OCI-LY7 (cell line): ENCODE data around the gene LDHD. TPM values are rescaled to one million over a fixed set of nuclear protein-coding genes. Genes with fewer than 3 reads are reported as not detected.
"Not testable (repeated sequence)": the region's sequence is repeated elsewhere in the genome, so short reads cannot be mapped to it uniquely, and the experiment has no call there.

ENCODE experiments used
- BruUV-seq: library from RNA; stranded (reverse); fragments of 400-500 nt; replicated peaks from 2 replicates; lab custom pipeline; 2021; lab: Mats Ljungman, UMichigan
- CTCF ChIA-PET: fragments of 300-600 bp; sonication (Branson Sonifier 250); formaldehyde crosslinking; loops from one replicate; lab custom pipeline; 2022; ENCODE audit warnings: antibody characterized with exemption; ENCODE audit not compliant: unreplicated experiment; lab: Charles Lee
- POLR2A ChIA-PET: fragments of 300-600 bp; sonication (Branson Sonifier 250); formaldehyde crosslinking; loops from one replicate; lab custom pipeline; 2022; ENCODE audit warnings: antibody characterized with exemption; lab: Charles Lee
- DNase-seq: peaks from one replicate; pipeline ENCODE4 v3.0.0-alpha.2; 2015; ENCODE audit warnings: low spot score
- H2AFZ ChIP-seq: fragments of 200-600 bp; sonication (generic), shearing (Covaris generic); 2 replicates; pipeline ENCODE4 v1.6.1; 2014; ENCODE audit warnings: mild to moderate bottlenecking, antibody characterized with exemption, low read length, moderate library complexity
- H3K27ac ChIP-seq: fragments of 200-600 bp; sonication (generic); 2 replicates; pipeline ENCODE4 v1.5.1; 2014; ENCODE audit warnings: mixed run types, low read depth, mild to moderate bottlenecking, moderate library complexity, low read length, inconsistent platforms; ENCODE audit not compliant: poor library complexity, severe bottlenecking
- H3K36me3 ChIP-seq: fragments of 200-600 bp; sonication (generic); 2 replicates; pipeline ENCODE4 v1.6.1; 2014; ENCODE audit warnings: mild to moderate bottlenecking, antibody characterized with exemption, low read length, moderate library complexity, mixed read lengths; ENCODE audit not compliant: insufficient read depth
- H3K4me1 ChIP-seq: fragments of 200-600 bp; sonication (generic); 2 replicates; pipeline ENCODE4 v1.5.1; 2014; ENCODE audit warnings: mild to moderate bottlenecking, low read length; ENCODE audit not compliant: insufficient read depth, poor library complexity, severe bottlenecking
- H3K4me2 ChIP-seq: fragments of 200-600 bp; sonication (generic); 2 replicates; pipeline ENCODE4 v1.6.1; 2014; ENCODE audit warnings: mild to moderate bottlenecking, low read length
- H3K4me3 ChIP-seq: fragments of 200-600 bp; sonication (generic); 2 replicates; pipeline ENCODE4 v1.5.1; 2014; ENCODE audit warnings: mild to moderate bottlenecking, low read depth, low read length; ENCODE audit not compliant: poor library complexity, severe bottlenecking
- H3K79me2 ChIP-seq: fragments of 200-600 bp; sonication (generic); 2 replicates; pipeline ENCODE4 v1.6.1; 2016; ENCODE audit warnings: low read depth, mild to moderate bottlenecking, low read length, moderate library complexity, mixed read lengths; ENCODE audit not compliant: insufficient read depth
- H3K9me2 ChIP-seq: fragments of 200-600 bp; sonication (generic); 2 replicates; pipeline ENCODE4 v1.6.1; 2016; ENCODE audit warnings: mild to moderate bottlenecking, low read length, mixed read lengths; ENCODE audit not compliant: insufficient read depth
- H3K9me3 ChIP-seq: fragments of 200-600 bp; sonication (generic); 2 replicates; pipeline ENCODE4 v1.6.1; 2014; ENCODE audit warnings: mild to moderate bottlenecking, mixed run types, low read length, mixed read lengths
- H4K20me1 ChIP-seq: fragments of 200-600 bp; sonication (generic); 2 replicates; pipeline ENCODE4 v1.6.1; 2014; ENCODE audit warnings: mild to moderate bottlenecking, antibody characterized with exemption, low read length, moderate library complexity, mixed read lengths; ENCODE audit not compliant: insufficient read depth
- EZH2phosphoT487 ChIP-seq: fragments of 200-600 bp; sonication (generic); IDR thresholded peaks from 2 replicates; pipeline ENCODE4 v1.6.1; 2018; ENCODE audit warnings: low read depth, borderline replicate concordance, mild to moderate bottlenecking, mixed run types, antibody characterized with exemption, low read length, moderate library complexity, mixed read lengths
- intact Hi-C: fragments of 100-400 bp; cut with micrococcal nuclease; formaldehyde crosslinking; loops from one replicate; pipeline ENCODE4 v1.10.0; 2022; ENCODE audit not compliant: unreplicated experiment
- total RNA-seq, 2 experiments: library from RNA; depleted of rRNA in 1 of 2; stranded (reverse); fragments of >200 nt in 1 of 2; shearing (Covaris generic) in 1 of 2; gene quantifications; 2 replicates each; pipeline ENCODE4 v1.2.3, GENCODE V29; 2014 to 2022
- TF ChIP-seq, protein P1 (sequence below): fragments of 200-600 bp; sonication (generic); conservative IDR thresholded peaks from 2 replicates; pipeline ENCODE4 v1.5.1; 2014; ENCODE audit warnings: mild to moderate bottlenecking, antibody characterized with exemption, low read length, moderate library complexity, mixed read lengths

LDHD gene
- total RNA-seq, 2 experiments from 2014 or later: 0.09 to 0.48 TPM

DNA sequence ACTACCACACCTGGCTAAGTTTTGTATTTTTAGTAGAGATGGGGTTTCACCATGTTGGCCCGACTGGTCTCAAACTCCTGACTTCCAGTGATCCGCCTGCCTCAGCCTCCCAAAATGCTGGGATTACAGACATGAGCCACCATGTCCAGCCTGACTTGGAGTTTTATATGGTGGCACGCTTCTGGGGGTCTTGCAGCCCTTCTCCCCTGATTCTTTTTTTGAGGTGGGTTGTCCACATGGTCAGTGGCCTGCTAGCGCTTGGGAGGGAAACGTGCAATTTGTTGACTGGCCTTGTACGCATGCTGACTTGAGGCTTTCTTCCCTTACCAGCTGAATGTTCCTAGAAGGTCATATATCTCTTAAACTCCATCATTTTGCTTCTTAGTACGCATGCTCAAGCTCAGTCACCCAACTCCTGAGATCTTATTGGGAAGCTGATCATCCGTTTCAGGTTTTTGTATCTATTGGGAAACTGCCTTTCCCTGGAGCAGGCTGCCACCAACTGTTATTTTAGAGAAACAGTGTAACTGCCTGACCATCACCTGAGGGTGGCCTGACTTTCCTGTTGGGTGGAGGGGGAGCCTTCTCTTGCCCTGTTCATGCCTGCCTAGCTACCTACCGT lies 13.7 kb upstream of the LDHD start:
- CTCF ChIA-PET: no interaction called here
- Histone ChIP-seq H3K9me2 (no peaks in the 10 kb centered on the region), H3K4me3 (no peak overlapping the region), H3K9me3 (peaks cover 18% of the 10 kb centered on the region), H3K36me3 (no peaks in the 10 kb centered on the region), H2AFZ (no peak overlapping the region), H4K20me1 (no peaks in the 10 kb centered on the region), H3K79me2 (no peaks in the 10 kb centered on the region), H3K27ac (no peak overlapping the region), H3K4me2 (no peak overlapping the region), H3K4me1 (no peaks in the 10 kb centered on the region)
- intact Hi-C loops: no loop called here
- DNase-seq: no peak
- TF ChIP-seq EZH2phosphoT487: no peak
- TF ChIP-seq, protein P1, sequence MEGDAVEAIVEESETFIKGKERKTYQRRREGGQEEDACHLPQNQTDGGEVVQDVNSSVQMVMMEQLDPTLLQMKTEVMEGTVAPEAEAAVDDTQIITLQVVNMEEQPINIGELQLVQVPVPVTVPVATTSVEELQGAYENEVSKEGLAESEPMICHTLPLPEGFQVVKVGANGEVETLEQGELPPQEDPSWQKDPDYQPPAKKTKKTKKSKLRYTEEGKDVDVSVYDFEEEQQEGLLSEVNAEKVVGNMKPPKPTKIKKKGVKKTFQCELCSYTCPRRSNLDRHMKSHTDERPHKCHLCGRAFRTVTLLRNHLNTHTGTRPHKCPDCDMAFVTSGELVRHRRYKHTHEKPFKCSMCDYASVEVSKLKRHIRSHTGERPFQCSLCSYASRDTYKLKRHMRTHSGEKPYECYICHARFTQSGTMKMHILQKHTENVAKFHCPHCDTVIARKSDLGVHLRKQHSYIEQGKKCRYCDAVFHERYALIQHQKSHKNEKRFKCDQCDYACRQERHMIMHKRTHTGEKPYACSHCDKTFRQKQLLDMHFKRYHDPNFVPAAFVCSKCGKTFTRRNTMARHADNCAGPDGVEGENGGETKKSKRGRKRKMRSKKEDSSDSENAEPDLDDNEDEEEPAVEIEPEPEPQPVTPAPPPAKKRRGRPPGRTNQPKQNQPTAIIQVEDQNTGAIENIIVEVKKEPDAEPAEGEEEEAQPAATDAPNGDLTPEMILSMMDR: no peak
- BruUV-seq: no TSS peak
- POLR2A ChIA-PET: interaction anchor here (0.6 to 1.2 kb wide), 3 partner anchors 12 to 227 kb away, joined by 3 to 4 read pairs (median 3); no protein-coding TSS in a partner anchor

DNA sequence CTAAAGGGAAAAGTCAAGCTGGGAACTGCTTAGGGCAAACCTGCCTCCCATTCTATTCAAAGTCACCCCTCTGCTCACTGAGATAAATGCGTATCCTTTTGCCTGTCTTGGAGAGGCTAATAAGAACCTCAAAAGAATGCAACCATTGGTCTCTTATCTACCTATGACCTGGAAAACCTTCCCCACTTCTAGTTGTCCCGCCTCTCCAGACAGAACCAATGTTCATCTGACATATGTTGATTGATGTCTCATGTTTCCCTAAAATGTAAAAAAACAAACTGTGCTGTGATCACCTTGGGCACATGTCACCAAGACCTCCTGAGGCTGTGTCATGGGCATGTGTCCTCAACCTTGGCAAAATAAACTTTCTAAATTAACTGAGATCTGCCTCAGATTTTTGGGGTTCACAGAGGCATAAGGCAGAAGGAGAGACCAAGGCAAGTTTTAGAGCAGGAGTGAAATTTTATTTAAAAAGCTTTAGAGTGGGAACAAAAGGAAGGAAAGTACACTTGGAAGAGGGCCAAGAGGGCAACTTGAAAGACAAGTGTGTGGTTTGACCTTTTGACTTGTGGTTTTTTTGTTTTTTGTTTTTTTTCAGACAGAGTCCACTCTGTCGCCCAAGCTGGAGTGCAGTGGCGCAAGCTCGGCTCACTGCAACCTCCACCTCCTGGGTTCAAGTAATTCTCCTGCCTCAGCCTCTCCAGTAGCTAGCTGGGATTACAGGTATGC lies 13.0 kb upstream of the LDHD start:
- H3K4me2 ChIP-seq, H3K4me1 ChIP-seq, H3K4me3 ChIP-seq, H3K79me2 ChIP-seq, DNase-seq, intact Hi-C loops, H2AFZ ChIP-seq, H3K36me3 ChIP-seq, CTCF ChIA-PET, H3K27ac ChIP-seq, H4K20me1 ChIP-seq, BruUV-seq, H3K9me2 ChIP-seq: not testable (repeated sequence)
- peaks cover 18% of the 10 kb centered on the region for H3K9me3 ChIP-seq
- POLR2A ChIA-PET: interaction anchor here (0.6 to 0.8 kb wide), 2 partner anchors 12 to 122 kb away, joined by 3 read pairs; no protein-coding TSS in a partner anchor

DNA sequence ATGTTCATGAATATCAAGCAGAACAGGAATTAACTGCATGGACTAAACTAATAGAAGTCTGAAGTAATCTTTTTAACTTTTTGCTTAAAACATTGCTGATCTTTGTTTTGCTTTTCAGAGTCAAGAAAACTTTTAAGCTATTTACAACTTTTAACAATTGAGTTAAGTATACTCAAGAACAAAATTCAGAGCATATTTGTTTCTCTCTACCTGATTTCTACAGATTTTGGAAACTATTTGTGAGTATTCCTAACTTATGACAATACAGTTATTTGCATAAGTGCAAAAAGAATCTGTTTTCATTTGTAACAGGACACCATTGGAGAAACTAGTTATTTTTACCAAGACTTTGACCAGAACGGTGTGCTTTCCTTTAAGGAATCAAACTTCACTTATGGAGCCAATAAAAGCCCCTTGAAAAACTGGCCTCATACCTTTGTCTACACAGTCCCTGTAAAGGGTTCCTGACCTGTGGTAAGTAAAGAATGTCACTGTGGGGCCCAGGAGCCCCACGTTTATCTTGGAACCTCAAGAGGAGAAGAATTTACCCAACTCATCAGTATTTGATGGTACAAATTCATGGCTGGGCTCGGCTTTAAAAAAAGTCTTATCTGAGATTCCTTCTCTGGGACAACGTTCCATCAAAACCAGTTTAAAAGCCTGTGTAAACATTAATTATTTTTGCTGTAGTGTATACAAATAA lies 11.3 kb upstream of the LDHD start:
- Histone ChIP-seq H3K4me2 (no peak overlapping the region), H3K9me2 (no peaks in the 10 kb centered on the region), H4K20me1 (no peaks in the 10 kb centered on the region), H3K36me3 (no peaks in the 10 kb centered on the region), H3K9me3 (peaks cover 18% of the 10 kb centered on the region), H3K4me1 (no peaks in the 10 kb centered on the region), H3K4me3 (no peak overlapping the region), H3K79me2 (no peaks in the 10 kb centered on the region), H2AFZ (no peak overlapping the region), H3K27ac (no peak overlapping the region)
- POLR2A ChIA-PET: no interaction called here
- CTCF ChIA-PET: no interaction called here
- DNase-seq: no peak
- intact Hi-C loops: no loop called here
- BruUV-seq: no TSS peak
- TF ChIP-seq EZH2phosphoT487: no peak
- TF ChIP-seq, protein P1: no peak
